CD4-positive, alpha-beta T cell treated with Interleukin-17A for 4 hours (primary cell): ENCODE data around the gene HOXA10.

Source experiments
- DNase-seq: peaks from one replicate; pipeline ENCODE4 v3.0.0-alpha.2; 2020; ENCODE audit warnings: mixed read lengths

Gene HOXA10

DNA sequence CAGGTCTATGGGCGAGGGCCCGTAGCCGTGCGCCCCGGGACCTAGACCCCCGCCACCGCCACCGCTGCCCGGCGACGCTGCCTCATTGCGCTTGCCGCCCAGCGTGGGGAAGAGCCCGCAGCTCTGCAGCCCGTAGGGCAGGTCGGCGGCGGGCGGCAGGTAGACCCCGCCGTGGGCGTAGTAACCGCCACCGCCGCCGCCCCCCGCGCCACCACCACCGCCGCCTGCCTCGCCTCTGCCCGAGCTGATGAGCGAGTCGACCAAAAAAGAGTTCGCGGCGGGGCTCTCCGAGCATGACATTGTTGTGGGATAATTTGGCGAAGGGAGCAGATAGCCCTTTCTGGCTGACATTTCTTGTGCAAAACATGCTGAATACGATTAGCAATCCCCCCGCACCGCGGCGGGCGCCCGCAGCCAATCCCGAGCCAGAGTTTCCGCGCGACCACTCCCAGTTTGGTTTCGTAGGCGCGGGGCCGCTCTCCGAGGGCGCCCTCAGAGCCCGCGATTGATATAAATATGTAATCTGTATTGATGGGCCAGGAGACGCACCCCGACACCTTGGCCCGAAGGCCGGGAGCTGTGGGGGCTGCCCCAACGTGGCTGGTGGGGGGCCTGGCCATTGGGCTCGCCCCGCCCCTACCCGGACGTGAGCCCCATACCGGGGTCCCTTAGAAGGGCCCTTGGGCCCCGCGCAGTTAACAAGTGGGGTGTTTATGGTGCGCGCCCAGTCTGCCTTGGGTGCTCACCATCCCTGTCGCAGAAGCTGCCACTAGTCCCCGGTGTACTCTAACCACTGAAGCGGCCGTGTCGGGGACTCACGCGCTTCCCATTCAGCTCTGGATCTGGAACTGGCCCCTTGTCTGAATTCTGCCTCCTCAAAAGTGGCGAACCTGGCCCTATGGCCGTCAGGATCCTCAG is at the start of gene HOXA10:
Gene HOXA10 (minus strand): TSS at position 365 of the 918 bp plus-strand sequence. CDS start 14 bp downstream, at position 351.
- no peak for DNase-seq

DNA sequence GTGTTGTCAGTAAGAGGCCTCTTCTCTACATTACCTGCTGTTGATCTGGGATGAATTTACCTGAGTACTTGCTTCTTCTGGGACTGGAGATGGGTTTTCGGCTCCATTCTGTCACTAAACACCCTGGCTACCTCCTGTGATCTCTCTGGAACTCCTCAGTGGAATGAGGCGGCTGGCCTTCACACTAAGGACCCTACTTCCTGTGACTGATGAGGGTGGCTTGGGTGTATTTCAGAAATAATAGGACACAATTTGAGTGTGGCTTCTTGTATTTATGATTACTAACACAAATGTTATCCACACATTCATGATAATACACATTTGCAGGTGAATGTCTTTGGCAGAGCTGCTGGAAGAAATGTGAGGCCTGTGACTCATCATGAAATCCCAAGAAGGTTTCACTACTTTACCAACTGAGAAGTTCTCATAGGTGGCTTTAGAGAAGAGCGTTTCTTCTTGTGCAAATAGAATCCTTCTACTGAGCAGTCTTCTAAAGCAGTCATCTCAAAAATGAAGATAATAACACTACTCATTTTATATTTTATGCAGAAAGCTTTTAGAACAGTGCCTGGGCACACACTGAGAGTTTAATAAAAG is 47.2 kb upstream of the HOXA10 start:
- DNase-seq: no peak

DNA sequence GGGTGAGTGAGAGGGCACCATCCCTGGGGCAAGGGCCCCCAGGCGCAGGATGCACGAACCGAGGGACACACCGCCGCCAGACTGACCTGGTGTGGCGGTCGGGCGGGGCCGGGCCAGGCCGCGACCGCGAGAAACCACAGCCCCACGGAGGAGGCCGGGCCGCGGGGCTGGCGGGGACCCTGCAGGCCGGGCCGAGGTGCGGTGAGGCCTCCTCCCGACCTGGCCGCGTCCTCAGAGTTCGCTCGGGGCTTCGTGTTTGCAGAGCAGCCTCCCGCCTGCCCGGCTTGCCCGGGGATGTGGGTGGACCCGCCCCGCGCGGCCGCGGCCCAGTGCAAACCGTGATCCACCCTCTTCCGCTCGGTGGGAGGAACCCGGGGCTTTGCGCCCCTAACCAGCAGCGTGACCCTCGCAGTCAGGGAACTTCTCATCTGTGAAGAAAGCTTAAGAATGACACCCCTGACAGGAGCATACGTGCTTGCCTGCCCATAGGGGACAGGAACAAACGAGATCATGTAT is 46.4 kb upstream of the HOXA10 start:
- DNase-seq: no peak

DNA sequence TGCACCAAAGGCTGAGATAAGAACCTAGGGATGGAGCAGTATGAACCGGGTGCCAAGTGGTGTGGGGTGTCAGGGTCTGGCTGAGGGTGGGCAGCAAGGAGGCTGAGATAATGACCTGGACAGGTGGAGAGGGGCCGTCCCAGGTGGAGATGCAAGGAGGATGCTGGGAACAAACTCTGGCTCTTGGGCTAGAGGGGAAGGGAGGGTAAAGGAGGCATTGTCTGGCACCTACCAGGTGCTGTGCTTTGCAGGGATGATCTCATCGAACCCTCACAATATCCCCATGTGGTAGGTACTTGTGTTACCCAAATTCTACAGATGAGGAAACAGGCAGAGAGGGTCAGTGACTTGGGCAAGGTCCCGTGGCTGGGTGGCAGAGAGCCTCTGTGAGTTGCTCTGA is 45.7 kb upstream of the HOXA10 start:
- no peak for DNase-seq

DNA sequence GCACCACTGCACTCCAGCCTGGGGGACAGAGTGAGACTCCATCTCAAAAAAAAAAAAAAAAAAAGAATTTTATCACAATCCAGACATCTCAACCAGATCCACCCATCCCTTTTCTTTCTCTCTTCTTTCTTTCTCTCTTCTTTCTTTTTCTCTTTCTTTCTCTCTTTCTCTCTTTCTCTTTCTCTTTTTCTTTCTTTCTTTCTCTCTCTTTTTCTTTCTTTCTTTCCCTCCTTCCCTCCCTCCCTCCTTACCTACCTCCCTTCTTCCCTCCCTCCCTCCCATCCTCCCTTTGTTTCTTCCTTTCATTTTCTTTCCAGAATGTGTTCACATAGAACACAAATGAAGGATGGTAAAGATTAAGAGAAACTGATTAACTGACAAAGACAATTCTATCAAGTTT is 43.8 kb upstream of the HOXA10 start:
- DNase-seq: no peak

DNA sequence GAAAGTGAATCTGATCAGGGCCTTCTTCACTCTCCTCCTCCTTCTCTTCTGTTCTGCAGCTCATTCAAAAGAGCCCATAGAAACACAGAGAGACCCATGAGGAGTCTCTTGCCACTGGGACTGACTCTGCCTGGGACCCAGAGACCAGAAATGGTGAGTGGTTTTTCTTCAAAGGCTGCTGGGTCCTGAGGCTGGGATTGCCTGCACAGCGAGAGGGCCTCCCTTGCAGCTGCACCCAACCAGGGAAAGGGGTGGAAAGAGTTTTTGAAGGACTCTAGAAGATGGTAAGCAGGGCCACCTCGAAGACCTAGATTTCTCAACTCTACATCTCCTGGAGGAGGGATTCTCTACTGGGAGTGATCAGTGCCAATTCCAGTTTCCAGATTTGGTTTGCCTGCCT is 41.2 kb upstream of the HOXA10 start:
- DNase-seq: no peak

DNA sequence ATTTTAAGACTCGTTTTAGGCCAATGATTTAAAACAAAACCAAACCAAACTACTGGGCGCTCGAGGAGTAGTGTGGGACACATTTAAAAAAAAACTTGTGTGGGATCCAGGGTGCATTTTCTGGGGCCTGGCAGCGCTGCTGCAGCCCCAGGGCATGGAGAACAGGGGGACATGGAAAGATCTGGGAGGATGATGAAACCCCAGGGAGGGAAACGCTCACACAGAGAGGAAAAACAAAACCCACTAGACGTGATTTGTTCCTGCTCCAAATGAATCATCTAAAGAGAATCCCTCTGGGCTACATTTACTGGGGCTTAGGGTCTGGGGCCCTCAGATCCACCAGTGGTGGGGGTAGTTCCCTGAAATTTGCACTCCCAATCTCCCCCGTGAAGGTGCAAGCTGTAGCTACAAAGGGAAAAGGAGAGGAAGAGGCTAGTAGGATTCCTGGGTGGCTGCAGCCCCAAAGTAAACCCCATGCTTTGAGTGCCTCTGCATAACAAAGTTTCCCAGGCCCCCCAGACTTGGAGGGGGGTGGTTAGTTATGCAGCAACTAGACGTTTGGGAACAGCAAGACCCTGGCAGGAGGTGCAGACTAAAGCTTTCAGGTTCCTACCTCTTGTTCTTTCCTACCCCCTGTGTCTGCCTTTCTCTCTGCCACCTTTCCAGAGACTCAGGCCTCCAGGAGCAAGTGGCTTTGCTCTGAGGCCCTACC is 40.3 kb upstream of the HOXA10 start:
- DNase-seq: no peak

DNA sequence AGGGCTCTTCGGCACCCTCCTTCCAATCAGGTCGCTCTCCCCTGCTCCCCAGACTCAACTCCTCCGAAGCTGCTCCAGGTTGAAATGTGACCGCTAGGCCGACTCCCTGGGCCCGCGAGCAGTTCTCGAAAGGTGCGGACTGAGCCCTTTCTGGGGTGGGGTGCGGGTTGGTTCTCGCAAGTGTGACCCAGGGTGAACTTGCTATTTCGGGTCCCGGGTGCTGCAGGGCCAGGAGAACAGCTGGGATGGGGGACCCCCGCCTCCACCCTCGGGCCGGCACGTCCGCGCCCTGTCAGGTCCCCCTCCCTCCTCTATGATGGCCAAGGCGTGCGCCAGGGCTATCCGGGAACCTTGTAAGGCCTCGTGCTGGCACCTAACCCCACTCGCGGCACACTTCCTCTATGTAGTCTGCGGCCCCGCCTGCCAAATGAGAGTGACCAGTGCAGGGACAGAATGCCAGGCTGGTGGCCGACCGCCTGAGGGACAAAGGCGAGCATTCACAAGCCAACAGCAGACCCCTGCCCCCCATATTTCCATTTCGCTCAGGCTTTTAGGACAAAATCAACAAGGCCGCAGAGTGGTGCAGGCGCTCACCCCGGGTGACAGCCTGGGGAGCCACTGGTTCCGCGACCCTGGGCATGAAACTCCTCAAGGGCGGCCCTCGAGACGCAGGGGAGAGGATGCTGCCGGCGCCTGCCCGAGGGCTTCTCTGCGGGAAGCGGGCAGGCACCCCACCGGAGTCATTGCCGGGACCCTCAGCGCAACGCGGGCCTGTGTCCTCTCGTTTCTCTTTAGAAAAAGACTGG is 39.5 kb upstream of the HOXA10 start:
- DNase-seq: no peak

DNA sequence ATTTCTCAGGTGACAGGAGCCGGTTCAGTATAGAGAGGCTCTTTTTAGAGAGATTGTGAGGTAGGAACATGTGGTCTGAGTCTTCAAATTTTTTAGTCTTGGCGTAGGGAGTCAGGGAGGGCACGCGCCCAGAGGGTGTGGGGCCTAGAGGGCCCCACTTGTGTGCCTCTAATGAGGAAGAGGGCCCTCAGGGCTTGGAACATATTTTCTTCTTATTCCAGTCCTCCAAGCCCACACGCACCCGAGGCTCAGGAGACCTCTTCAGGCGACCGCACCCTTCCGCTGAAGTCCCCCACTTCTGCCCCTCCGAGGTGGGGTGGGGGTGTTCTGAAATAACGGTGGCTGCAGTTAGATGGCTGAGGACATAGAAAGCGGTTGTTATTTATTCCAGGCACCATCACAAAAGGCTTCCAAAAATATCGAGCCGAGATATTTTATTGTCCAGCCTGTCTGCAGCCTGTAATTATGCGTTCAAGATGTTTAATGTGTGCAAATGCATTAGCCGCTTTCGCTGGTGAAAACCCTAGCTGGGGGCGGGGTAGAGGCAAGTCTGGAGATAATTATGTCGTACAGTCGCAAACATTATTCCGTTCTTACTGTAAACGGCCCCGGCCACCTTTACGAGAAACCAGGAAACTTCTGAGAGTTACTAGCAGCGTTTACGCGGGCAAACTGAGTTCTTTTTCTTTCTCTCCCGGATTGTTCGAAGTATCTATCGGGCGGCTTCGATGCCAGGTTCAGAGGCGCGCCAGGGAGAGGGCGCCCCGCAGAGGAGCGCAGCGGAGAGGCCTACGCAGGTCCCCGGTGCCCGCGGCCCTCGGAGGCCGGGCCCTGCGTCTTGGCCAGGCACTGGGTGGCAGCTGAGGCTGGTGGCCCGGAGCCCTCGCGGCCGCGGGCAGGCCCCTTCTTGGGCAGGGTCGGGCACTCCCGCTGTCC is 38.6 kb upstream of the HOXA10 start:
- no peak for DNase-seq

DNA sequence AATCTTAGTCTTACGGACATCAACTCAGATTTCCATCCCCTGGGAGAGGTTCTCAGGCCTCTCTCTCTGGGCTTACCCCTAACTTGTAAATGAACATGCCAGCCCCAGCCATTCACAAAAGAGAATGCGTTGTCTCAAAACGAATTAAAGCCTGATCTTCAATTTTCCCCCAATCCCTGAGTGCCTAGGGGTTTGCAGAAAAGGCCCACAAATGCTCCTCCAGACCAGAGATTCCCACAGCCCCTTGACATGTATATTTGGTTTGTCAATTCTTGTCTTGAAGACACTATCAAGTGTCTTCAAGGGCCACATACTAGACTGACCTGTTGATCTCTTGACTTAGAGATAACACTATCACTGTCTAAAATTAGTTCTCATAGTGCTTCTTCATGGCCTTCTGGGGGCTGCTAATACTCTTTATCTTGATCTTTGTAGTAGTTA is 37.7 kb upstream of the HOXA10 start:
- no peak for DNase-seq

DNA sequence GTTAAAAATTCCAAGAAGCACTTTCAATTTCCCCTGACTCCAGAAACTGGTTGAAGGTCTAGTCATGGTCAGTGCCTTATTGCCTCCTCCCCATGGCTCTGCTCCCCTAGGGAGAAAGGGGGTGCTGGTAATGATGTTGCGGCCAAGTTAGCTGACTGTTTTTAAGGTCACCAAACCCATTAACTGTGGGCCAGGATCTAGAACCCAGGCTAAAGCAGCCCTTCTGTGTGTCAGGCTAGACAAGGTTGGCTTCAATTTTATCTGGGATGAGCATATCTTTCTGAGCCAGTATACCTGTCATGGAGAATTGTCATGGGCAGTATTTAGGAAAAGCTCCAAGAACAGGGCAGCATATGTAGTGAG is 36.9 kb upstream of the HOXA10 start:
- no peak for DNase-seq

DNA sequence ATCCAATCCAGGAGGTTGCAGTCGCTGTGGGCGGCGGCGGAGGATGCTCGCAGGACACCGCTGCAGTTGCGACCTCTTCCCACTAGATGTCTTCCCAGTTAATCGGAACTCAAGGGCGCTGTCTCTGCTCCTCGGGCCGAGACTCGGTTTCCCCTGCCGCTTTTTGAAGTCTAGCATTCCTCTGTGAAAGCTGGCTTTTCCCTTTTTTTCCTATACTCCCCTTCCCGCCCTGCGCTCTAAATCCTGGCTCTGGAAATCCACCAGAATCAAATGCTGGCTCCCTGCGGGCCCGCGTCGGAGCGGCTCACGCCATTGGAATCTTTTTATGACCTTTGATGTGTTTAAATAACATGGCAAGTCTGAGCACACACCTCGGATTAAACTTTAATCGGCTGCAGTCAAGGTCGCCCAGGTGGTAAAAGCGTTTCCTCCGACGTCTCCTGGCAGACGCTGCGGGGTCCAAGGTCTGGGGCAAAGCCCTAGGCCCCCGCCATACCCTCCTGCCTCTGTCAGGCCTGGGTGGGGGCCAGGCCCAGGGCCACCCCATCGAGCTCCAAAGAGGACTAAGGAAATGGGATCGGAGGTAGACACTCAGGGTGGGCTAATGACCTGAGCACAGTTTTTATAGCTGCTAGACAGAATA is 36.4 kb upstream of the HOXA10 start:
- peak; percentile 51 for DNase-seq

DNA sequence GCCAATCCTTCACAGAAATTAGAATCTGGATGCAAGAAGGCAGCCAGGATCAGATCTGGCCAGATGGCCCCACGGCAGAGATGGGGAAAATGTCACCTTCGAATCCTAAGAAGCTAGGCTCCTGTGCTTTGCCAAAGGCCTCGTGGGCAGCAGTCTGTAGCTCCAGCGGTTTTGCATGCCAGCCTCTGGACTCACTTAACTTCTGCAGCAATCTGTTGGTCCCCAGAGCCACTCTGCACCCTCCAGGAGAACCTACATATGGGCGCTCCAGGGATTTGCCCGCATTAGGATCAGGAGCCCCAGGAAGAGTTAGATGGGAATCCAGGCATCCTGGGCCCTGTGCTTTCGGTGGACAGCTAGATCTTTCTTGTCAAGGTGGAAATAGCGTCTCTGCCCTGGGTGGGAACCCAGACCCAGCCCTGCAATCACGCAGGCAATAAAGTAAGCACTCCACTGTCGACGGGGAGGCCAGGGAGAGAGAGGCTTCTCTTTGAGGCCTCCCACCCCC is 35.9 kb upstream of the HOXA10 start:
- no peak for DNase-seq

DNA sequence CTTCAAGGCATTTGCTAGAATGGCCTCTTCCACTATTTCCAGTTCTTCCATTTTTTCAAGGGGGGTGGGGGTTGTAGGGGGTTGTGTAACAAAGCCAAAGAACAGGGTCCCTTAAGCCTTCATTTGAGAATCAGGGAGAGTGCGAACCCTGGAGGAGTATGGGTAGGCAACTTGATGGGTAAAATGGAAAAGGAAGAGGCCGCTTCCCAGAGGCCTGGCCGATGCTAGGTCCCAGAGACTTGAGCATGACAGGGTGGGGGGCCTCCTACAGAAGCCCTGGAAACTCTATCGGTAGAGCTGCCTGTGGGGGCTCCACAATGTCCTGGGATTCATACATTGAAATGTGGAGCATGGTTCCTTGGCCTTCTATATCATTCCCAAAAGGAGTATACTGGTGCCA is 34.9 kb upstream of the HOXA10 start:
- no peak for DNase-seq

DNA sequence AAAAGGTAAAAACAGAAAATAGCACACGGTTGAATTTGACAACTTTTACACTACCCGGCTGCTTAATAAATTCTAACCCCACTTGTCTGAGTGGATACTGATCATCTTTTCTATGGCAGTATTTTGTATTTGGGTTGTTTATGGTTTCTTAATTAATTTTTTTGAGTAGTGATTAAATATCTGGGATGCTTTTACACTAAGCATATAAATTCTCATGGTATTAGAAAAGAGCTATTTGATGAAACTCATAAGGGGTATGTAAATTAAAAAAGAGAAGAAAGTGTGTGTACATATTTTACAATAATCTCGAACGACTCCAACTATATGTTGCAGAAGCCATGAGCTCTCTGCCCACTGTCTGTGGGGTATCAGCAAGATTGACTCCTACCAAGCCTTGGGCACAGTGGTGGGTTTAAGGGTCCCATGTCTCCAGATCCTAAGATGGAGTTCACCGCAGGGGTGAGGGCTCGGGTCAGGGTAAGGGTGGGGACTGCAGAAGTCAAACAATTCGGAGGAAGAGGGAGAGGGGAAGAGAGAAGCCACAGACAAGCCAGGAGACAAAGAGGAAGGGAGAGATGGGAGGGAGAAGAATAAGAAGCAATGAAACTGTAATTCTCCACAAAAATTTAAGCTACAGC is 33.3 kb upstream of the HOXA10 start:
- no peak for DNase-seq

DNA sequence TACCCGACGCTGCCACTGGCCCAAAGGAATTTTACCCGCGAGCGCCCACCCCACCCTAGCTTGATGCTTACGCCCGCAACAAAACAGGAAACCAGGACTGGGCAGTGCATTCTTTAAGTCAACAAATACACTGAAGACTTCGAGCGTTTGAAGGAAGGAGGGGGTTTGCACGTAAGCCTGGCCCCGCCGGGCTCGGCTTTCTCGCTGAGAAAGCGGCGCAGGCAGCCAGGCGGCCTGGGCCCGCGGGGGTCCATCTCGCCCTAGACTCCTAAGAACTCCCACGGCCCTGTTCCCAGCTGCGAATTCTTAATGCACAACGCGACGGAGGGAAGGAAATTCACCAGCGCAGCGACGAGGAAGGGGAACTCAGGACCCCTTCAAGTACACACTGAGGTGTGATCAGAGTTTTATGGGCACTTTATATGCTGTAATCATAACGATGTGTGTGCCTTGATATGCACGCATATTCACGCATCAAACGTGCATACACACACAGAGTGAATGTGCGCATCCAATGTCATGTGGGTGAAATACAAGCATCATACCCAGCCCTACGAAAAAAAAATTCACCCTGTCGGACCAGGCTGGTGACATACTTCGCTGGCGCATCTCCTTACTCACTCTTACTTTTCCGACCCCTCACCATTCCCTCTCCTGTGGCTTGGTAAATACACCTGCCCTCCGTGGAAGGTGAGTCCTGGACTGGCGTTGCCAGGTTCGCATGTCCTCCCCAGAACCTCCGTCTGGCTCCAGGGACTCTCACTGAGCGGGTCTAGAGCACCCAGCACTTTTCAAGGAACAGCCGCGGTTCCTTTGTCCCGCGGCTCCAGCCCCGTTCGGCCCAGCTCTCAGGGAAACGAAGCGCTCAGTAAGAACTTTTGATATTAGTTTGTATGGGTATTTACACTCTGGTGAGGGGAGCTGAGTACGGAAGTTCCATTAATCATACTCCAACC is 31.5 kb upstream of the HOXA10 start:
- no peak for DNase-seq

DNA sequence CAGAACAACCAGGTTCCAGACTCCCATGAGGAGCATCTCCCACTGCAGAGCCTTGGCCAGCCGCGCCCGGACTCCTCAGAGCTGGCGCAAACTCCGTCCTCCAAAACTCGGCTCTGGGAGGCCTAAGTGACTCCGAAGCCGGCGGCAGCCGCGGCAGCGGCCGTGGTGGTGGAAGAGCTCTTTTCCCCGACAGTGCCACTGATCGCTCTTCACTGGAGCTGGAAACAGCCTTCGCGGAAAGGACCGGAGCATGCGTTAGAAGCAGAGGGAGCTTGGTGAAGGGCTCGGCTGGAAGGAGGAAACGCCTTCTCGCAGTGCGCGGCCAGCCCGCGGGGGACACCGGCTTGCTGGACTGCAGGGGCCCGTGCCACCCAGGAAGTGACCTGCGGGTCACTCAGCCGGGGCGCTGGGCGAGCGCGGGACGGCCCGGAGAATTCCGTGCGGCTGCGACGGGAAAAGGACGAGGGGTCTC is 30.8 kb upstream of the HOXA10 start:
- no peak for DNase-seq

DNA sequence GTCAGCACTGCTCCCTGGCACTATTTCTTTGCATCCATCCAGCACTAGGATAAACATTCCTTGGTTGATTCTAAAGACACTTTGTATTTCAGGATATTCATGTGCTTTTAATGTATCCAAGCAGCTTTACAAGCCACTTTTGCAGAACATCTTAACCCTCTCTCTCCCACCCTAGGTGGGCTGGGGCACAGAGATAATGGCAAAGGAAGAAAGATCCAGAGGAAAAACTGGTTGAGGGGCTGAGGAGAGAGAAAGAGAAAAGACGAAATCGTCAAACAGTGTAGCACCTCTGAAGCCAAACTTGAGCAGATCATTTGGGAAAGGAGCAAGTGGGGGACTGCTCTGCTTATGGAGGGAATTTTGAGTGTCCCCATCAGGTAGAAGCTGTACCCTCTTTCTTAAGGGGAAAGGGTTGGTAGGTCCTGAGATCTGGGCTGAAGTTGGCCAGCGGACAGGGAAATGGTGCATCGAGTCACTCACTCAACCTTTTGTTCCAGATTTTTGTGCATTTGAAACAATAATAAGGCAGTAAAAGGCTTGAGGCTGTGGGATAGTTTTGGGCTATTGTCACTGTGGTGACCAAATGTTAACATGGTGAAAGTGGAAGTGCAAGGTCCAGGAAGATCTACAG is 30.0 kb upstream of the HOXA10 start:
- no peak for DNase-seq
